Kidney tubule cell (primary cell): ENCODE results near the gene NGB.
A peak's percentile ranks its signal among the peaks of the same experiment; 100 is the strongest.
"Not testable (repeated sequence)": the region's sequence is repeated elsewhere in the genome, so short reads cannot be mapped to it uniquely, and the experiment has no call there.

Experiments
- DNase-seq: peaks from one replicate; pipeline ENCODE4 v3.0.0-alpha.2; 2018; ENCODE audit warnings: low spot score

NGB gene

GRCh38 chr14:77296155-77296554 lies 25.1 kb upstream of the NGB start:
- DNase-seq = no peak

- DNase-seq = peak; percentile 79
Measured at GRCh38 chr14:77290705-77291104, 19.7 kb upstream of the NGB start.

GRCh38 chr14:77286576-77286975 lies 15.6 kb upstream of the NGB start:
- no peak for DNase-seq

GRCh38 chr14:77284466-77284865 lies 13.5 kb upstream of the NGB start:
- no peak for DNase-seq

GRCh38 chr14:77284066-77284465 lies 13.1 kb upstream of the NGB start:
- DNase-seq = no peak

- no peak for DNase-seq
Measured at GRCh38 chr14:77281852-77282410, 10.9 kb upstream of the NGB start.

GRCh38 chr14:77280921-77281320 lies 9.9 kb upstream of the NGB start:
- DNase-seq = not testable (repeated sequence)

- no peak for DNase-seq
Measured at GRCh38 chr14:77279719-77280118, 8.7 kb upstream of the NGB start.

GRCh38 chr14:77278461-77279230 lies 7.6 kb upstream of the NGB start:
- DNase-seq = no peak

GRCh38 chr14:77276959-77277358 lies 6.0 kb upstream of the NGB start:
- DNase-seq = no peak

GRCh38 chr14:77276295-77276935 lies 5.4 kb upstream of the NGB start:
- DNase-seq = no peak

GRCh38 chr14:77275601-77276017 lies 4.6 kb upstream of the NGB start:
- DNase-seq = no peak

GRCh38 chr14:77275041-77275580 lies 4.1 kb upstream of the NGB start:
- no peak for DNase-seq

- DNase-seq = no peak
Measured at GRCh38 chr14:77273796-77274195, 2.8 kb upstream of the NGB start.

GRCh38 chr14:77272261-77272660 lies 1.3 kb upstream of the NGB start:
- DNase-seq = no peak

GRCh38 chr14:77270361-77271112 lies 469 bp downstream of the NGB start:
- DNase-seq = no peak

GRCh38 chr14:77268989-77269600 lies 1.9 kb downstream of the NGB start:
- DNase-seq = peak; percentile 37

GRCh38 chr14:77267937-77268699 lies 2.9 kb downstream of the NGB start:
- no peak for DNase-seq

GRCh38 chr14:77266336-77266735 lies 4.7 kb downstream of the NGB start:
- no peak for DNase-seq

GRCh38 chr14:77265561-77266335 lies 5.3 kb downstream of the NGB start:
- DNase-seq = no peak

- DNase-seq = no peak
Measured at GRCh38 chr14:77265187-77265515, 5.9 kb downstream of the NGB start.
